Naive thymus-derived CD4-positive, alpha-beta T cell (primary cell): ENCODE data around the gene HEYL. TPM values are rescaled to one million over a fixed set of nuclear protein-coding genes. Genes with fewer than 3 reads are reported as not detected.

ENCODE experiments used
- ATAC-seq: fragments of 150-1000 bp; cut with Tn5 transposase; 2 replicates; pipeline ENCODE4 v1.10.0; 2021; ENCODE audit warnings: mild to moderate bottlenecking, moderate library complexity
- CTCF ChIA-PET: fragments of 350-600 bp; sonication (Branson Sonifier 250); formaldehyde crosslinking; loops from one replicate; lab custom pipeline; 2021; ENCODE audit warnings: antibody characterized with exemption; lab: Charles Lee
- POLR2A ChIA-PET: fragments of 350-600 bp; sonication (Branson Sonifier 250); formaldehyde crosslinking; loops from one replicate; lab custom pipeline; 2021; ENCODE audit warnings: antibody characterized with exemption, inconsistent platforms; lab: Charles Lee
- DNase-seq, 9 donors: peaks; one replicate each; pipeline versions ENCODE4 v3.0.0 to v3.0.0-alpha.2; 2020 to 2022; ENCODE audit warnings: mixed read lengths in 1 of 9
- H3K27ac ChIP-seq: one replicate; pipeline ENCODE4 v1.7.0; 2013; ENCODE audit warnings: mild to moderate bottlenecking, low read depth, low read length, moderate library complexity
- H3K27me3 ChIP-seq, 2 donors: one replicate each; pipeline ENCODE4 v1.7.0; 2013; ENCODE audit warnings: low read length in 2 of 2, mild to moderate bottlenecking in 2 of 2, moderate library complexity in 2 of 2; ENCODE audit not compliant: control insufficient read depth in 2 of 2, insufficient read depth in 2 of 2
- H3K36me3 ChIP-seq, 3 experiments: 1 replicate in 2 of 3; 2 replicates in 1 of 3; pipeline ENCODE4 v1.7.0; 2013; ENCODE audit warnings: low read length in 3 of 3, mild to moderate bottlenecking in 3 of 3, moderate library complexity in 1 of 3; ENCODE audit not compliant: insufficient read depth in 3 of 3, control insufficient read depth in 2 of 3
- H3K4me1 ChIP-seq, 2 donors: one replicate each; pipeline ENCODE4 v1.7.0; 2013; ENCODE audit warnings: low read length in 2 of 2, mild to moderate bottlenecking in 2 of 2, moderate library complexity in 1 of 2; ENCODE audit not compliant: control insufficient read depth in 2 of 2, insufficient read depth in 2 of 2
- H3K4me3 ChIP-seq: 2 replicates; pipeline ENCODE4 v1.7.0; 2013; ENCODE audit warnings: mild to moderate bottlenecking, low read length
- H3K9me3 ChIP-seq, 3 experiments: 1 replicate in 2 of 3; 2 replicates in 1 of 3; pipeline ENCODE4 v1.7.0; 2013; ENCODE audit warnings: low read length in 3 of 3; ENCODE audit not compliant: control insufficient read depth in 2 of 3
- H3K27ac Mint-ChIP-seq, 9 donors: one replicate each; pipeline ENCODE4 v1.8.0; 2020 to 2022; ENCODE audit warnings: mixed read lengths in 9 of 9, mild to moderate bottlenecking in 8 of 9, moderate library complexity in 5 of 9, inconsistent platforms in 2 of 9
- H3K27me3 Mint-ChIP-seq, 5 donors: one replicate each; pipeline ENCODE4 v1.8.0; 2021 to 2022; ENCODE audit warnings: mixed read lengths in 5 of 5, mild to moderate bottlenecking in 1 of 5
- H3K36me3 Mint-ChIP-seq, 5 donors: one replicate each; pipeline ENCODE4 v1.8.0; 2020 to 2022; ENCODE audit warnings: mixed read lengths in 5 of 5, mild to moderate bottlenecking in 3 of 5, inconsistent platforms in 1 of 5
- H3K4me1 Mint-ChIP-seq, 7 donors: one replicate each; pipeline ENCODE4 v1.8.0; 2020 to 2022; ENCODE audit warnings: mixed read lengths in 7 of 7, mild to moderate bottlenecking in 3 of 7, inconsistent platforms in 1 of 7
- H3K4me3 Mint-ChIP-seq, 10 donors: one replicate each; pipeline ENCODE4 v1.8.0; 2020 to 2022; ENCODE audit warnings: mild to moderate bottlenecking in 10 of 10, mixed read lengths in 10 of 10, moderate library complexity in 6 of 10, inconsistent platforms in 2 of 10
- H3K9me3 Mint-ChIP-seq, 11 donors: one replicate each; pipeline ENCODE4 v1.8.0; 2020 to 2022; ENCODE audit warnings: mixed read lengths in 11 of 11, mild to moderate bottlenecking in 4 of 11, inconsistent platforms in 1 of 11, moderate library complexity in 1 of 11
- intact Hi-C, 2 donors: fragments of 100-400 bp; cut with micrococcal nuclease; formaldehyde crosslinking; loops; one replicate each; pipeline ENCODE4 v1.15.1; 2023
- polyA plus RNA-seq, 2 donors: library from polyadenylated mRNA; unstranded; fragments of 300-500 nt; fragmentation: Illumina TruSeq; gene quantifications; one replicate each; pipeline ENCODE4 v1.2.3, GENCODE V29; 2021
- total RNA-seq, 6 experiments: library from RNA in 5 of 6; stranded (reverse) in 5 of 6; gene quantifications; 1 replicate in 5 of 6; 2 replicates in 1 of 6; pipeline ENCODE4 v1.2.3 and lab custom pipeline; 2021 to 2026

Gene HEYL
- total and polyA plus RNA-seq, 7 experiments from 2014 or later = 0.08 to 0.18 (median 0.16) TPM; not detected in 4

- H3K36me3 ChIP-seq = peaks cover 0 to 5% (median 0%) of the 10 kb centered on the region in 3 experiments
- Mint-ChIP-seq H3K27ac (peak overlapping the region in 6 of 9 donors; percentile 16 to 75 (median 36)), H3K9me3 (peaks cover 0 to 2% (median 0%) of the 10 kb centered on the region in 11 donors), H3K36me3 (peaks cover 0 to 17% (median 4%) of the 10 kb centered on the region in 5 donors), H3K4me3 (peak overlapping the region in 8 of 10 donors; percentile 23 to 70 (median 58)), H3K4me1 (peaks cover 14 to 55% (median 35%) of the 10 kb centered on the region in 7 donors), H3K27me3 (peaks cover 0 to 46% (median 26%) of the 10 kb centered on the region in 5 donors)
- ChIA-PET POLR2A (interaction anchor here (1.1 to 8.2 kb wide), 3 partner anchors 8 to 55 kb away, joined by 3 to 76 read pairs (median 6); partner anchors contain the start of genes HPCAL4, NT5C1A and PPIE), CTCF (interaction anchor here (0.7 to 3.5 kb wide), 2 partner anchors 11 to 72 kb away, joined by 3 to 13 read pairs; partner anchors contain the start of gene NT5C1A)
- H3K27ac ChIP-seq = peak overlapping the region; percentile 60
- H3K9me3 ChIP-seq = no peaks in the 10 kb centered on the region
- ATAC-seq (peak; percentile 75), DNase-seq (peak in 6 of 9 donors; percentile 39 to 73 (median 57))
- H3K27me3 ChIP-seq = no peaks in the 10 kb centered on the region
- H3K4me1 ChIP-seq = peaks cover 0 to 36% of the 10 kb centered on the region in 2 donors
- intact Hi-C loops = loop anchor here in 1 of 2 donors (1.0 to 5.0 kb wide), 4 partner anchors 9 to 1681 kb away; partner anchors contain the start of gene NT5C1A
- H3K4me3 ChIP-seq = peak overlapping the region; percentile 37
Measured at GRCh38 chr1:39683591-39684312, 44.3 kb upstream of the HEYL start.

GRCh38 chr1:39681999-39682398 is 42.6 kb upstream of the HEYL start:
- Histone ChIP-seq H3K27ac (peak overlapping the region; percentile 22), H3K4me3 (no peak overlapping the region), H3K36me3 (peaks cover 0 to 5% (median 0%) of the 10 kb centered on the region in 3 experiments), H3K27me3 (no peaks in the 10 kb centered on the region), H3K9me3 (no peaks in the 10 kb centered on the region), H3K4me1 (peaks cover 0 to 36% of the 10 kb centered on the region in 2 donors)
- Mint-ChIP-seq H3K4me3 (peak overlapping the region in 1 of 10 donors; percentile 54), H3K4me1 (peaks cover 10 to 48% (median 33%) of the 10 kb centered on the region in 7 donors), H3K36me3 (peaks cover 0 to 20% (median 4%) of the 10 kb centered on the region in 5 donors), H3K27ac (peak overlapping the region in 5 of 9 donors; percentile 60 to 86 (median 65)), H3K27me3 (peaks cover 0 to 37% (median 16%) of the 10 kb centered on the region in 5 donors), H3K9me3 (peaks cover 0 to 2% (median 0%) of the 10 kb centered on the region in 11 donors)
- CTCF ChIA-PET = interaction anchor here (1.2 to 3.5 kb wide), 2 partner anchors 10 to 76 kb away, joined by 4 to 13 read pairs; partner anchors contain the start of gene NT5C1A
- POLR2A ChIA-PET = interaction anchor here (0.9 to 8.2 kb wide), 5 partner anchors 10 to 57 kb away, joined by 4 to 76 read pairs (median 7); partner anchors contain the start of genes HPCAL4, NT5C1A and PPIE
- ATAC-seq (no peak), DNase-seq (no peak)
- intact Hi-C loops = loop anchor here in 1 of 2 donors (1.0 to 5.0 kb wide), 4 partner anchors 9 to 1680 kb away; partner anchors contain the start of gene HPCAL4

GRCh38 chr1:39681294-39681693 is 41.9 kb upstream of the HEYL start:
- Histone ChIP-seq H3K4me1 (peaks cover 0 to 36% of the 10 kb centered on the region in 2 donors), H3K27me3 (no peaks in the 10 kb centered on the region), H3K9me3 (no peaks in the 10 kb centered on the region), H3K27ac (peak overlapping the region; percentile 62), H3K36me3 (peaks cover 0 to 5% (median 0%) of the 10 kb centered on the region in 3 experiments), H3K4me3 (peak overlapping the region; percentile 17)
- intact Hi-C loops = loop anchor here in 1 of 2 donors (1.0 to 5.0 kb wide), 4 partner anchors 10 to 1679 kb away; partner anchors contain the start of gene HPCAL4
- H3K27ac Mint-ChIP-seq = peak overlapping the region in 8 of 9 donors; percentile 60 to 94 (median 84)
- ChIA-PET CTCF (interaction anchor here (0.5 to 2.9 kb wide), 4 partner anchors 9 to 75 kb away, joined by 4 to 12 read pairs (median 6); partner anchors contain the start of gene NT5C1A), POLR2A (interaction anchor here (0.9 to 8.2 kb wide), 5 partner anchors 9 to 58 kb away, joined by 4 to 76 read pairs (median 7); partner anchors contain the start of genes HPCAL4, NT5C1A and PPIE)
- DNase-seq (peak in 1 of 9 donors; percentile 17), ATAC-seq (no peak)
- H3K27me3 Mint-ChIP-seq = peaks cover 0 to 35% (median 16%) of the 10 kb centered on the region in 5 donors
- peaks cover 0 to 20% (median 3%) of the 10 kb centered on the region in 5 donors for H3K36me3 Mint-ChIP-seq
- peak overlapping the region in 9 of 10 donors; percentile 61 to 83 (median 76) for H3K4me3 Mint-ChIP-seq
- H3K4me1 Mint-ChIP-seq = peaks cover 10 to 45% (median 33%) of the 10 kb centered on the region in 7 donors
- peaks cover 0 to 2% (median 0%) of the 10 kb centered on the region in 11 donors for H3K9me3 Mint-ChIP-seq

DNA sequence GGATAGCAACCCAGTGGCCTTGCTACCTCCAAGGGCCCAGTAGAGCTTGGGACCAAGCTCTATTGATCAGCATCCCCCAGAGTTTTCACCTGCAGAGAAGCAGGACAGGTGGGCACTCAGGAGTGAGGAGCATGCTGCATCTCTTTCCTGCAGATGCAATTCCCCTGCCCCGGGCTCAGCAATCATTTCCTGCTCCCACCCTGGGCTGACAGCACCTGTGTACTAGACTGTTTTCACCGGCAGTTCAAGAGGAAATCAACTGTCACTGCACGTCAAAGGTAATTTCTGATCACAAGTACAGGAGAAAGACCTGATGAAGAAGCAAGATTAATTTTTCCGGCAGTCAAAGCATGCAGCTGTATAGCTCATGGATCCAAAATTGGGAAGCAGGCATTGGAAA is 41.3 kb upstream of the HEYL start:
- intact Hi-C loops = loop anchor here in 1 of 2 donors (1.0 to 5.0 kb wide), 4 partner anchors 9 to 1678 kb away; partner anchors contain the start of gene HPCAL4
- peak overlapping the region; percentile 17 for H3K4me3 ChIP-seq
- peaks cover 0 to 20% (median 3%) of the 10 kb centered on the region in 5 donors for H3K36me3 Mint-ChIP-seq

DNA sequence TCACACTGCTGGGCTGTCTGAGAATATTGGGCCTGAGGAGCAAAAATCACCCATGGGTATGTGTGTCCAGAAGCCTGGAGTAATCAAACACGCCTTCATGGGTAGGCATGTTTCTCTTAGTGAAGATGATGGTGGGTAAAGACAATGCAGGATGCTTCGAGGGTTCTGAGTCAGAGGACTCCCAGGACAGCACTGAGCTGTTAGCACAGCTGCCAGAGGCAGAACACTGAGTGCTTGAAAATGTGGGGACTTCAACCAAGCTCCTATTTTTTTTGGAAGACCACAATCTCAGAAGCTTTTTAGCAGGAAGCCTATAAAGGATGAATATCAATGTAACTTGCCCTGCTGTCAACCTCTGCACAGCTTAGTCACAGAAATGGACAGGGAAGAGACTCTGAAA is 40.4 kb upstream of the HEYL start:
- ChIA-PET CTCF (interaction anchor here (1.0 to 2.9 kb wide), 6 partner anchors 9 to 22 kb away, joined by 3 to 12 read pairs (median 4); no protein-coding TSS in a partner anchor), POLR2A (interaction anchor here (8.2 kb wide), 1 partner anchor 12 kb away, joined by 76 read pairs; the partner anchor contains the start of gene HPCAL4)
- peaks cover 0 to 17% (median 3%) of the 10 kb centered on the region in 5 donors for H3K36me3 Mint-ChIP-seq
- no peak overlapping the region for H3K4me3 ChIP-seq
- H3K27me3 ChIP-seq = no peaks in the 10 kb centered on the region
- intact Hi-C loops = loop anchor here in 1 of 2 donors (2.0 to 5.0 kb wide), 2 partner anchors 41 to 1678 kb away; no protein-coding TSS in a partner anchor
- peaks cover 0 to 5% (median 0%) of the 10 kb centered on the region in 3 experiments for H3K36me3 ChIP-seq
- peak overlapping the region in 1 of 10 donors; percentile 61 for H3K4me3 Mint-ChIP-seq
- H3K9me3 ChIP-seq = no peaks in the 10 kb centered on the region
- DNase-seq = no peak
- peaks cover 0 to 33% of the 10 kb centered on the region in 2 donors for H3K4me1 ChIP-seq
- peaks cover 0 to 32% (median 13%) of the 10 kb centered on the region in 5 donors for H3K27me3 Mint-ChIP-seq
- no peak for ATAC-seq
- H3K9me3 Mint-ChIP-seq = peaks cover 0 to 2% (median 0%) of the 10 kb centered on the region in 11 donors
- H3K4me1 Mint-ChIP-seq = peaks cover 10 to 41% (median 31%) of the 10 kb centered on the region in 7 donors
- no peak overlapping the region for H3K27ac ChIP-seq
- peak overlapping the region in 4 of 9 donors; percentile 24 to 62 (median 50) for H3K27ac Mint-ChIP-seq

More for the DNA sequence above, 41.3 kb upstream of the HEYL start:
- H3K27me3 ChIP-seq = no peaks in the 10 kb centered on the region
- no peaks in the 10 kb centered on the region for H3K9me3 ChIP-seq
- peaks cover 10 to 44% (median 33%) of the 10 kb centered on the region in 7 donors for H3K4me1 Mint-ChIP-seq
- H3K4me3 Mint-ChIP-seq = peak overlapping the region in 9 of 10 donors; percentile 61 to 83 (median 76)
- peaks cover 0 to 33% (median 16%) of the 10 kb centered on the region in 5 donors for H3K27me3 Mint-ChIP-seq
- peaks cover 0 to 5% (median 0%) of the 10 kb centered on the region in 3 experiments for H3K36me3 ChIP-seq
- H3K27ac ChIP-seq = peak overlapping the region; percentile 62
- POLR2A ChIA-PET = interaction anchor here (0.6 to 8.2 kb wide), 5 partner anchors 9 to 166 kb away, joined by 3 to 76 read pairs (median 5); partner anchors contain the start of genes HPCAL4 and NT5C1A
- DNase-seq (peak in 6 of 9 donors; percentile 24 to 59 (median 42)), ATAC-seq (peak; percentile 49)
- CTCF ChIA-PET = interaction anchor here (0.5 to 2.9 kb wide), 6 partner anchors 8 to 27 kb away, joined by 3 to 12 read pairs (median 6); partner anchors contain the start of gene NT5C1A
- H3K9me3 Mint-ChIP-seq = peaks cover 0 to 2% (median 0%) of the 10 kb centered on the region in 11 donors
- H3K4me1 ChIP-seq = peaks cover 0 to 36% of the 10 kb centered on the region in 2 donors
- H3K27ac Mint-ChIP-seq = peak overlapping the region in 8 of 9 donors; percentile 60 to 94 (median 84)
